Peyer's patch (tissue), 4 donors: ENCODE data around the gene LAMB3. TPM values are rescaled to one million over a fixed set of nuclear protein-coding genes. Genes with fewer than 3 reads are reported as not detected.

Experiments
- DNase-seq, 3 donors: peaks; one replicate each; pipeline ENCODE4 v3.0.0-alpha.2; 2017 to 2019
- H3K27ac ChIP-seq, 4 donors: fragments of 200-600 bp; sonication (generic); one replicate each; pipeline ENCODE4 v1.5.1; 2016 to 2019
- H3K27me3 ChIP-seq, 2 donors: fragments of 200-600 bp; sonication (generic); one replicate each; pipeline ENCODE4 v1.5.1; 2019
- H3K36me3 ChIP-seq, 3 donors: fragments of 200-600 bp; sonication (generic); one replicate each; pipeline ENCODE4 v1.5.1; 2016 to 2019
- H3K4me1 ChIP-seq, 4 donors: fragments of 200-600 bp; sonication (generic); one replicate each; pipeline ENCODE4 v1.5.1; 2016 to 2019
- H3K4me3 ChIP-seq, 4 donors: fragments of 200-600 bp; sonication (generic); 1 replicate in 3 of 4; 2 replicates in 1 of 4; pipeline ENCODE4 v1.5.1; 2016 to 2019; ENCODE audit warnings: mild to moderate bottlenecking in 1 of 4
- H3K9me3 ChIP-seq, 4 donors: fragments of 200-600 bp; sonication (generic); one replicate each; pipeline ENCODE4 v1.5.1; 2016 to 2019; ENCODE audit warnings: mild to moderate bottlenecking in 1 of 4
- CTCF ChIP-seq, 6 experiments: fragments of 450-650 bp in 4 of 6; fragments of 200-600 bp in 2 of 6; sonication (generic) in 1 of 6; IDR thresholded peaks; one replicate each; pipeline ENCODE4 v1.5.1; 2017 to 2019; ENCODE audit warnings: antibody characterized with exemption in 6 of 6, mild to moderate bottlenecking in 3 of 6, moderate library complexity in 1 of 6
- POLR2A ChIP-seq, 2 donors: fragments of 450-650 bp; IDR thresholded peaks; one replicate each; pipeline ENCODE4 v1.5.1; 2017; ENCODE audit warnings: antibody characterized with exemption in 2 of 2, mild to moderate bottlenecking in 2 of 2, moderate library complexity in 2 of 2
- total RNA-seq, 4 donors: library from RNA; depleted of rRNA; stranded (reverse); fragments of >200 nt; gene quantifications; one replicate each; pipeline ENCODE4 v1.1.0, GENCODE V29; 2016

The LAMB3 gene
- total RNA-seq, 4 donors from 2014 or later: 9.1 to 109 (median 104) TPM

GRCh38 chr1:209600541-209600940 is 51.7 kb downstream of the LAMB3 start:
- Histone ChIP-seq H3K9me3 (no peaks in the 10 kb centered on the region), H3K27ac (no peak overlapping the region), H3K36me3 (no peaks in the 10 kb centered on the region), H3K4me3 (no peak overlapping the region), H3K27me3 (no peaks in the 10 kb centered on the region), H3K4me1 (no peaks in the 10 kb centered on the region)
- TF ChIP-seq CTCF (IDR thresholded peaks at IDR 0.05) (no peak), POLR2A (IDR thresholded peaks at IDR 0.05) (no peak)
- DNase-seq: no peak

GRCh38 chr1:209598227-209598626 is 54.0 kb downstream of the LAMB3 start:
- Histone ChIP-seq H3K27me3 (no peaks in the 10 kb centered on the region), H3K27ac (no peak overlapping the region), H3K4me3 (no peak overlapping the region), H3K9me3 (no peaks in the 10 kb centered on the region), H3K4me1 (no peaks in the 10 kb centered on the region), H3K36me3 (no peaks in the 10 kb centered on the region)
- no peak for TF ChIP-seq POLR2A (IDR thresholded peaks at IDR 0.05)
- no peak for TF ChIP-seq CTCF (IDR thresholded peaks at IDR 0.05)
- no peak for DNase-seq

- DNase-seq: no peak
- no peak for TF ChIP-seq CTCF (IDR thresholded peaks at IDR 0.05)
- TF ChIP-seq POLR2A (IDR thresholded peaks at IDR 0.05): no peak
- Histone ChIP-seq H3K27me3 (no peaks in the 10 kb centered on the region), H3K9me3 (no peaks in the 10 kb centered on the region), H3K4me3 (no peak overlapping the region), H3K4me1 (no peaks in the 10 kb centered on the region), H3K36me3 (no peaks in the 10 kb centered on the region), H3K27ac (no peak overlapping the region)
Observed at GRCh38 chr1:209597499-209597898, 54.7 kb downstream of the LAMB3 start.

- no peak overlapping the region for H3K4me3 ChIP-seq
- TF ChIP-seq POLR2A (IDR thresholded peaks at IDR 0.05) (no peak), CTCF (IDR thresholded peaks at IDR 0.05) (no peak)
- no peak overlapping the region for H3K27ac ChIP-seq
- H3K36me3 ChIP-seq: no peaks in the 10 kb centered on the region
- no peaks in the 10 kb centered on the region for H3K4me1 ChIP-seq
- H3K27me3 ChIP-seq: no peaks in the 10 kb centered on the region
- DNase-seq: no peak
- no peaks in the 10 kb centered on the region for H3K9me3 ChIP-seq
Observed at GRCh38 chr1:209595599-209596285, 56.5 kb downstream of the LAMB3 start.

GRCh38 chr1:209595028-209595427 is 57.2 kb downstream of the LAMB3 start:
- Histone ChIP-seq H3K4me1 (no peaks in the 10 kb centered on the region), H3K27ac (no peak overlapping the region), H3K36me3 (no peaks in the 10 kb centered on the region), H3K27me3 (no peaks in the 10 kb centered on the region), H3K9me3 (no peaks in the 10 kb centered on the region), H3K4me3 (no peak overlapping the region)
- no peak for DNase-seq
- TF ChIP-seq CTCF (IDR thresholded peaks at IDR 0.05): no peak
- no peak for TF ChIP-seq POLR2A (IDR thresholded peaks at IDR 0.05)

- Histone ChIP-seq H3K27me3 (no peaks in the 10 kb centered on the region), H3K4me3 (no peak overlapping the region), H3K9me3 (no peaks in the 10 kb centered on the region), H3K4me1 (no peaks in the 10 kb centered on the region), H3K36me3 (no peaks in the 10 kb centered on the region), H3K27ac (no peak overlapping the region)
- TF ChIP-seq CTCF (IDR thresholded peaks at IDR 0.05): no peak
- no peak for TF ChIP-seq POLR2A (IDR thresholded peaks at IDR 0.05)
- no peak for DNase-seq
Observed at GRCh38 chr1:209594440-209594839, 57.8 kb downstream of the LAMB3 start.
